ENCODE measurements around the gene SYNE4. TPM values are rescaled to one million over a fixed set of nuclear protein-coding genes. Genes with fewer than 3 reads are reported as not detected.

Gene SYNE4
- total RNA-seq, 1 experiment from 2014 or later: not detected

DNA sequence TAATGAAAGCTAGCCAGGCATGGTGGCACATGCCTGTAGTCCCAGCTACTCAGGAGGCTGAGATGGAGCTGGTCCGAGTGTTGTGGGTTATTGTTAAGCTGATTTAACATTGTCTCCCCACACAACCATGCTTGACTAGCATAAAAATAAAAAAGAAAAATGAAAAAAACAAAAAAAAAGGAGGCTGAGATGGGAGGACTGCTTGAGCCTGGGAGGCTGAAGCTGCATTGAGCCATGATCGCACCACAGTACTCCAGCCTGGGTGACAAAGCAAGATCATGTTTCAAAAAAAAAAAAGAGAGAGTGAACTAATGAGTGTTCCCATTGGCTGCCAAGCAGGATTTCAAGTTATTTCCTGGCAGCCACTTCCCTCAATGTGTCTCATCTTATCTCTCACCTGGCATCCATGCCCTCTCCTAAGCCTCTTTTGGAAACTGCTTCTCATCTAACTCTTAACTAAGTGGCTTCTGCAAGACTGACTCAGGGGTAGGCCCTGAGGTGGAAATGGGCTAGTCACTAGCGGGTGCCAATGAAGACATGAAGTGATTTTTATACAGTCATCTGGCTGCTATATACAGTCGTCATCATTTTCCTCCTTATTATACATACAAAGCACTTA lies 40.6 kb upstream of the SYNE4 start:
- Histone ChIP-seq H3K36me3 (ENCODE audit: insufficient read depth, low read length, poor library complexity, severe bottlenecking) (no peaks in the 10 kb centered on the region), H3K27me3 (replicated peaks; ENCODE audit: insufficient read depth, low read depth, low read length, poor library complexity) (no peaks in the 10 kb centered on the region), H3K9me3 (ENCODE audit: low read depth, low read length, poor library complexity, severe bottlenecking) (no peaks in the 10 kb centered on the region), H3K4me3 (ENCODE audit: low read depth, low read length, poor library complexity, severe bottlenecking) (no peak overlapping the region), H3K4me1 (ENCODE audit: insufficient read depth, low read length, poor library complexity, severe bottlenecking) (no peaks in the 10 kb centered on the region), H3K27ac (ENCODE audit: low read depth, low read length, poor library complexity, severe bottlenecking) (no peak overlapping the region)
- POLR2A ChIA-PET (ENCODE audit: low non-redundant PET): no interaction called here
- BruUV-seq (replicated peaks): no TSS peak
- intact Hi-C loops (cut with micrococcal nuclease; ENCODE audit: unreplicated experiment): no loop called here
- CTCF ChIA-PET: no interaction called here
- TF ChIP-seq, protein P1, sequence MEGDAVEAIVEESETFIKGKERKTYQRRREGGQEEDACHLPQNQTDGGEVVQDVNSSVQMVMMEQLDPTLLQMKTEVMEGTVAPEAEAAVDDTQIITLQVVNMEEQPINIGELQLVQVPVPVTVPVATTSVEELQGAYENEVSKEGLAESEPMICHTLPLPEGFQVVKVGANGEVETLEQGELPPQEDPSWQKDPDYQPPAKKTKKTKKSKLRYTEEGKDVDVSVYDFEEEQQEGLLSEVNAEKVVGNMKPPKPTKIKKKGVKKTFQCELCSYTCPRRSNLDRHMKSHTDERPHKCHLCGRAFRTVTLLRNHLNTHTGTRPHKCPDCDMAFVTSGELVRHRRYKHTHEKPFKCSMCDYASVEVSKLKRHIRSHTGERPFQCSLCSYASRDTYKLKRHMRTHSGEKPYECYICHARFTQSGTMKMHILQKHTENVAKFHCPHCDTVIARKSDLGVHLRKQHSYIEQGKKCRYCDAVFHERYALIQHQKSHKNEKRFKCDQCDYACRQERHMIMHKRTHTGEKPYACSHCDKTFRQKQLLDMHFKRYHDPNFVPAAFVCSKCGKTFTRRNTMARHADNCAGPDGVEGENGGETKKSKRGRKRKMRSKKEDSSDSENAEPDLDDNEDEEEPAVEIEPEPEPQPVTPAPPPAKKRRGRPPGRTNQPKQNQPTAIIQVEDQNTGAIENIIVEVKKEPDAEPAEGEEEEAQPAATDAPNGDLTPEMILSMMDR (conservative IDR thresholded peaks at IDR 0.05; ENCODE audit: low read depth, low read length): no peak
- no peak for TF ChIP-seq EZH2 (IDR thresholded peaks at IDR 0.05; ENCODE audit: borderline replicate concordance, low read depth, low read length, poor library complexity, severe bottlenecking)
- DNase-seq (ENCODE audit: low spot score): no peak

- no peak for DNase-seq (ENCODE audit: low spot score)
- no peaks in the 10 kb centered on the region for H3K27me3 ChIP-seq (replicated peaks; ENCODE audit: insufficient read depth, low read depth, low read length, poor library complexity)
- POLR2A ChIA-PET (ENCODE audit: low non-redundant PET): no interaction called here
- CTCF ChIA-PET: no interaction called here
- H3K4me1 ChIP-seq (ENCODE audit: insufficient read depth, low read length, poor library complexity, severe bottlenecking): no peaks in the 10 kb centered on the region
- TF ChIP-seq, protein P1 (conservative IDR thresholded peaks at IDR 0.05; ENCODE audit: low read depth, low read length): no peak
- no peak for TF ChIP-seq EZH2 (IDR thresholded peaks at IDR 0.05; ENCODE audit: borderline replicate concordance, low read depth, low read length, poor library complexity, severe bottlenecking)
- no TSS peak for BruUV-seq (replicated peaks)
- intact Hi-C loops (cut with micrococcal nuclease; ENCODE audit: unreplicated experiment): no loop called here
- H3K9me3 ChIP-seq (ENCODE audit: low read depth, low read length, poor library complexity, severe bottlenecking): no peaks in the 10 kb centered on the region
- H3K27ac ChIP-seq (ENCODE audit: low read depth, low read length, poor library complexity, severe bottlenecking): no peak overlapping the region
- H3K4me3 ChIP-seq (ENCODE audit: low read depth, low read length, poor library complexity, severe bottlenecking): no peak overlapping the region
- no peaks in the 10 kb centered on the region for H3K36me3 ChIP-seq (ENCODE audit: insufficient read depth, low read length, poor library complexity, severe bottlenecking)
These were observed 39.2 kb upstream of the SYNE4 start for GRCh38 chr19:36047835-36048234.

- BruUV-seq (replicated peaks): no TSS peak
- Histone ChIP-seq H3K36me3 (ENCODE audit: insufficient read depth, low read length, poor library complexity, severe bottlenecking) (no peaks in the 10 kb centered on the region), H3K4me3 (ENCODE audit: low read depth, low read length, poor library complexity, severe bottlenecking) (no peak overlapping the region), H3K27ac (ENCODE audit: low read depth, low read length, poor library complexity, severe bottlenecking) (no peak overlapping the region), H3K4me1 (ENCODE audit: insufficient read depth, low read length, poor library complexity, severe bottlenecking) (no peaks in the 10 kb centered on the region), H3K27me3 (replicated peaks; ENCODE audit: insufficient read depth, low read depth, low read length, poor library complexity) (no peaks in the 10 kb centered on the region), H3K9me3 (ENCODE audit: low read depth, low read length, poor library complexity, severe bottlenecking) (no peaks in the 10 kb centered on the region)
- DNase-seq (ENCODE audit: low spot score): no peak
- CTCF ChIA-PET: no interaction called here
- TF ChIP-seq, protein P1 (conservative IDR thresholded peaks at IDR 0.05; ENCODE audit: low read depth, low read length): no peak
- TF ChIP-seq EZH2 (IDR thresholded peaks at IDR 0.05; ENCODE audit: borderline replicate concordance, low read depth, low read length, poor library complexity, severe bottlenecking): no peak
- POLR2A ChIA-PET (ENCODE audit: low non-redundant PET): no interaction called here
- intact Hi-C loops (cut with micrococcal nuclease; ENCODE audit: unreplicated experiment): no loop called here
These were observed 37.9 kb upstream of the SYNE4 start for GRCh38 chr19:36046443-36047050.

All from A673 (cell line).